SKM-1 (cell line): ENCODE results near the gene SLC17A5.

Experiments
- DNase-seq: peaks from one replicate; lab custom pipeline; 2025; ENCODE audit not compliant: unreplicated experiment; lab: John Stamatoyannopoulos, UW

The SLC17A5 gene

GRCh38 chr6:73667798-73668197 is 14.0 kb upstream of the SLC17A5 start:
- DNase-seq = no peak

GRCh38 chr6:73666393-73666792 is 12.6 kb upstream of the SLC17A5 start:
- DNase-seq = no peak

DNA sequence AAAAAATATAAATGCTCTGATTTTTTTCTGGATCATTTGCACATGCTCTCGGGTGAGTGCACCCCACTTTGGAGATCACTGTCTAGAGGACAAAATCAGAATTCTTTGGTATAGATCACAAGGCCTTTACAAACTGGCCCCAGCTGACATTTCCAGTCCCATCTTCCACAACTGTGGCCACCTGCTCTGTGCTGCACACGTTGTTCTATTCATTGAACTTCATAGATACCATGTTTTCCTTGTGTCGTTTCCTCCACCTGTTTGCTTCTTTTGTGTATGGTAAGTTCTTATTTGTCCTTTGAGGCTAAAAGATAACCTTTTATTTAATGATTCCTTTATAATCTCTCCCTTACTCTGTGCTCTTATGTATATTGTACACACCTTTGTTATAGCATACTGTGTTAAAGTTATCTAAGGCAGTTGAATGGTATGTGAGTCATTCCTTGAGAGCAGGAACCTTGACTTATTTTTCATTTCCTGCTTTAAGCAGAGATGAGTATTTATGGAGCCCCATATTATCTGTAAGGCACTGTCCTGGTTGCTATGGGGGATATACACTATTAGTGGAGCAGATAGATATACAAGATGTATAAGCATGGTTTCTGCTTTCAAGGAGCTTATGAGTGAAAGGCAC is 12.0 kb upstream of the SLC17A5 start:
- DNase-seq = no peak

DNA sequence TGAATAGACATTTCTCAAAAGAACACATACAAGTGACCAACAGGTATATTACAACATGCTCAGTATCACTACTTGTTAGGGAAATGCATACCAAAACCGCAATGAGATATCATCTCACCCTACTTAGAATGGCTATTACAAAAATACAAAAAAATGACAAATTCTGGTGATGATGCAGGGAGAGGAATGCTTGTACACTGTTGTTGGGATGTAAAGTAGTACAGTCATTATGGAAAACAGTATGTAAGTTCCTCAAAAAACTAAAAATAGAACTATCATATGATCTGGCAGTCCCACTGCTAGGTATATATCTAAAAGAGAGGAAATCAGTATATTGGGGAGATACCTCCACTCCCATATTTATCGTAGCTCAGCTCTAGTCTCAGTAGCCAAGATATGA is 10.9 kb upstream of the SLC17A5 start:
- DNase-seq = no peak

DNA sequence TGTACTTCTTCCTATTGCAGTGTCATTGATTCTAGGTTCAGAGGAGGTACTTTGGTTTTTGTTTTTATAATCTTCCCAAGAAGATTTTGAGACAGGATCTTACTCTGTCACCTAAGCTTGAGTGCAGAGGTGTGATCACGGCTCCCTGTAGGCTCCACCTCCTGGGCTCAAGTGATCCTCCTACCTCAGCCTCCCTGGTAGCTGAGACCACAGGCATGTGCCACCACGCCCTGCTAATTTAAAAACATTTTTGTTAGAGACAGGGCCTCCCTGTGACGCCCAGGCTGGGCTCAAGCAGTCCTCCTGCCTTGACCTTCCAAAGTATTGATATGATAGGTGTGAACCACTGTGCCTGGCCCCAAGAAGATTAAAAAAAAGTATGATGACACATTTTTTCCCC is 3.4 kb upstream of the SLC17A5 start:
- DNase-seq = no peak

- no peak for DNase-seq
Observed at GRCh38 chr6:73656531-73657145, 2.8 kb upstream of the SLC17A5 start.

DNA sequence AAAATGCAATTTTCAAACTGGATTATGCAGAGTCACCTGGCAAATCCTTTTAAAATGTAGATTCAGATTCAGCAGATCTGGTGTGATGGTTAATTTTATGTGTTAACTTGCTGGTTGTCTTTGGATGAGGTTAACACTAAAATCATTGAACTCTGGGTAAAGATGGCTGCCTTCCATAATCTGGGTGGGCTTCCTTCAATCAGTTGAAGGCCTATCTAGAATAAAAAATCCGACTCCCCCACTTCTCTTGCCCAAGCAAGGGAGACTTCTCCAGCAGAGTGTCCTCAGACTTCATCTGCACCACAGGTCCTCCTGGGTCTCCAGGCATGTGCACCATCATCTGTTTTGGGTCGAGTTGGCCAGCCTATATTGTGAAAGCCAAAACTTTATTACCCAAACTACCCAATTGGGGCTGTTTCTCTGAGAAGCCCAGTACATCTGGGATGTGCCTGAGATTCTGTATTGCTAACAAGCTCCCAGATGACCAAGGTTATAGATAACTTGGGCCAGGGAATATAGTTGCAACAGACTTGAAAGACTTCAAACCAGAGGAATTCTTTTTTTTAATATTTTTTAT is 1.6 kb upstream of the SLC17A5 start:
- DNase-seq = no peak

DNA sequence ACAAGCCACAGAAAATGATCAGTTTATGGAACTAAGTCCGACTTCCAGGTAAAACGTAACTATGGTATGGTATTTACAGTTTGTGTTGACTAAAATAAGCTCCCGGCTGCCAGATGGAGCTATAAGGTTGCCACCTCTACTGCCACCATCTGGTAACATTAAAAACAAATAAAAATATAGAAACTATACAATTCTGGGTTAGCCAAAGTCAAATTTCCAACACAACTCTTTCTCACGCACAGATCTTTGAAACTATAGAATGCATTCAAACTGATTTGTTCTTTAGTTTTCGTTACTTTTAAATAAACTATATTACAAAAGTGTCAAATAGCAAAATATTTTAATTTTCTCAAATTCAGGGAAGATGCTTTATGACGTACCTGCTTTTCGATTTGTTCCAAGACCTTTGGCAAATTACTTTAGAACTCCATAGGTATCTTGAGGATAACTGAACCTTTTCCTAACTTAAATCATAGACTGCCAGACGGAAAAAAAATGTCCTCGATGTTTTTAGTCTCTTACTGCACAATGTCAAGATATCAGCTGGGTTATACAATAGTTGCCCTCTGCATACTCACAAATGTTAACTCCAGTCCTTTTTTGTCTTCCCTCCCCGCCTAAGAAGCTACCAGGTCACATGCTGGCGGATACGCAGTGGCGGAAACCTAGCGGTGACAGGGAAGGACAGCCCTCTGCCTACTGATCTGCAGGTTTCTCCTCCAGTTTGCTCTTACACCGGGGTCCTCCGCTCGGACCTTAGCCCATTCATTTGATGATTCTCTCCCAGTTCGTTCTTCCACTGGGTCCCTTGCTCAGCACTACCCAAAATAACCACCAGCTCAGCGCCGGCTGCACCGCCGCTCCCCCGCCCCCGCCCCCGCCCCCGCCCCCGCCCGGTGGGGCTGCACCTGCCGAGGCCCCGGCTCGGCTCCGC is 888 bp downstream of the SLC17A5 start:
- DNase-seq = peak; percentile 60

DNA sequence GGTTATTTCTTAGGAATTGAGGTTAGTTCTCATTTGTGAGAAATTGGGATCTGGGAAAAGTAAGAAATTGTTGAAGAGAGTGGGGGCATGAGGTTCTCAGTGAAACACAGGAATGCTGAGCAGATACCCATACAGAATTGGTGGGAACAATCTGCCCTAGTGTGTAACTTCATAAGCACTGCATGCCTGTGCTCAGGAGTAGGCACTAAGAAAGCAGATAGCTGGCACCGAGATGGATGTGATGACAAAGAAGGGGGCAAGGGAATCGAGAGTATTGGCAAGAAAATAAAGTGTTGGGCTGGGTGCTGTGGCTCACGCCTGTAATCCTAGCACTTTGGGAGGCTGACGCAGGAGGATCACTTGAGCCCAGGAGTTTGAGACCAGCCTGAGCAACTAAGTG is 4.0 kb downstream of the SLC17A5 start:
- DNase-seq = no peak

DNA sequence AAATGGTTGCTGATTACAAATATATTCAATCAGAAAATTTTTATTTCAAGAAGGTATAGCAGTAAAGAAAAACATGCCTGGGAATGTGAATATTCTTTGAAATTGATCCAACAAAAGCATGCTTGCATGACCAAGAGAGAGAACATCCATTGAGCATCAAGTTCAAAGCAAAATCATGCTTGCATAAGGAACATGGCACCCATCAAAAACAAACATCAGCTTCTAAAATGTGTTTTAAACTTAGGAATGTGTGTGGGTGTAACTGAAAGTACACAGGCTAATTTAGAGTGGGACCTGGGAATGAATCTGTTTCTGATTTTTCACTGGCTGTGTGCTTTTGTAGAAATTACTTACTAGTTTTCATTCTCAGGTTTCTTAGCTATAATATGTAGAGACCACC is 5.6 kb downstream of the SLC17A5 start:
- no peak for DNase-seq

GRCh38 chr6:73644941-73645591 is 8.7 kb downstream of the SLC17A5 start:
- no peak for DNase-seq

DNA sequence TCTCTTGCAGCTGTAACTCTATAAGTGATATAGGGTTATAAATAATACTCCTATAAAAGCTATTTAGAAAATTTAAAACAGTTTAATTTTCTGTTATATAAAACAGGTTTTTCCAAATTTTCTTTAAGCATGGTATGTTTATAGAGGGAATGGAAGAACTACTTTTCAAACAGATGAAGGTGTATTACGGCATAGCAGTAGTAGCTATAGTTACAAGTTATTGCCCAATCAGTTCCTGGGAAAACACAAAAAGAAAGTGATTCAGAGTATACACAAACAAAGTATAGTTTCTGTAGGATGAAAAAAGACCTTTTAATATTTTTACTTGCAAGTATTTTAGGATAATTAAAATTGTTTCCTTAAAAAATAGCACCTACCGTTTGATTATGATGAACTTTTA is 9.8 kb downstream of the SLC17A5 start:
- DNase-seq = no peak

DNA sequence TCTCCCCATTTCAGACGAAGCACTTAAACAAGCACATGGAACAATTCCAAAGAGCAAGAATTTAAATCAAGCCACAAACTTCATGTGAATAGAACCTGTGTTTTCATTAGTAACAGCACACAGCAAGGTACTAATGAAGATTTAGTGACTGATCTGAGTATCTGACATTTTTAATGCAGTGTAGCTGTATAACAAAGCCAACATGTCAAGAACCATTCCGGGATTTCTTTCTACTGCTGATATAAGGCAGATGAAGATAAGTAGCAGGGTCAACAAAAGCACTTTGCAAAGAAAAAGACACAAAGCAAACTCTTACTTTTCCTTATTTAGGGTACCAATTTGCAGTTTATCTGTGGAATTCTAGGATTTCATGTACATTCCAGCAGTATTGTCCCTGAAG is 11.3 kb downstream of the SLC17A5 start:
- DNase-seq = no peak

DNA sequence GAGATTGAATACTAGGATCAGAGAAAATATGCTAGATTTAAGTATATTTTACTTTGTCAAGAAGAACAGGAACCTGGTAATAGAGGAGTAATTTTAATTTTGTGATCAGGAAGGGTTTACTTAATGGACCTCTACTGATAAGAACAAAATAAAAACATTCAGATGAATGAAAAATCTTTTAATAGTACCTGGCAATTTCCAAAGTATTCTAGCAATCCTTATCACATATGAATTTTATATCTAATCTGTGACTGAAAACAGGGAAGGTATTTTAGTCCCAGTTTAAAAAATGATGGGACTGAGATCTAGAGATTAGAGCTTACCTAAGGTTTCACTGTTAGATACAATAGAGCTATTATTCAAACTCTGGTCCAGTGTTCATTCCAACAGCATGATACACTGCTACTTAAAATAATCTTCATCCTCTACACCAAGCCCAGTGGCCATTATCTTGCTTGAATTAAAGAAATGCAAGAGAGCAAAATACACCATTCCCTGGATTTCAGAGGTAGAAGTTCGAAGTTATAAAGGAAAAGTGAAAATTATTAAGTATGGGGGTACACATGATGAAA is 13.5 kb downstream of the SLC17A5 start:
- DNase-seq = no peak

GRCh38 chr6:73639040-73639439 is 14.8 kb downstream of the SLC17A5 start:
- no peak for DNase-seq

DNA sequence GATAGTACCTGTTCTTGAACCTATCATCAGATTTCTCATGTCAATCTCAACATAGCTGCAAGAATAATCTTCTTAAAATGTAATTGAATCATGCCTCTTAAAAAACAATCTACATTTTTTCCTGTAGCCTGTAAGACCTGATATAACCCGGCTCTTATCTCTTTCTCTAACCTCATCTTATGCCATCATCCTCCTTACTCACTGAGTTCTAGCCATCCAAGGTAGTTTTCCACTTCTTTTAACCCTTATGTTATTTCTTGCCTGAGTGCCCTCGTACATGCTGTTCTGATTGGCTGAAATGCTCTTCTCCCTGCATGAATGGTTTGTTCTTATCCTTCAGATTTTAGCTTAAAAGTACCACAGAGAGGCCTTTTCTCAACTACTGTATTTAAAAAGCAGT is 16.4 kb downstream of the SLC17A5 start:
- no peak for DNase-seq

DNA sequence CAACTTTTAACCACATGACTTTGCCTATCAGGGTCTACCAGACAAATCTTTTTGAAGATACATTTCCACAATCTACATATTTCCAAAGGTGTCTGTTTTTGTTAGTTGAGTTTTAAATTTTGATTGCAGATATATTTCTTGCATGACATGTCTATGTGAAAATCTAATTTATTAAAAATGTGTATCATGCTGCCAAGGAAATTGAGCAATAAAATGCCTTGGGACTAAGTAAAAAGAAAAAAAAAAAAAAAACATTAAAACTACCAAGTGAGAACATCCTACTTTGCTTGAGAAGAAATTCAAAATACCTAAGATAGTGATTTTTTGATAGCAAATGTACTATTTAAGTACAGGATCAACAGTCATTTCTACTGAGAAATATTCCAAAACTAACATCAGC is 17.7 kb downstream of the SLC17A5 start:
- DNase-seq = no peak

GRCh38 chr6:73632346-73632745 is 21.4 kb downstream of the SLC17A5 start:
- DNase-seq = no peak

DNA sequence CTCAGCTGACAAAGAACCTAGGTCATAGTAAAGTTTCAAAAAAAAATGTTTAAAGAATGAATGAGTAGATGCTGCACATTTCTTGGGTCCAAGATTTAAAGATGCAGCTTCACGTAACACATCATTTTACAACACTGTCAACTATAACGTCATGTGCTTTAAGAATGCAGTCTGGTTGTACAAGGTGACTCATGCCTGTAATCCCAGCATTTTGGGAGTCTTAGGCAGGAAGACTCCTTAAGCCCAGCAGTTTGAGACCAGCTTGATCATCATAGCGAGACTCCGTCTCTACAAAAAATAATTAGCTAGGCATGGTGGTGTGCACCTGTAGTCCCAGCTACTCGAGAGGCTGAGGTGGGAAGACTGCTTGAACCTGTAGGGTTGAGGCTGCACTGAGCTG is 21.9 kb downstream of the SLC17A5 start:
- no peak for DNase-seq

DNA sequence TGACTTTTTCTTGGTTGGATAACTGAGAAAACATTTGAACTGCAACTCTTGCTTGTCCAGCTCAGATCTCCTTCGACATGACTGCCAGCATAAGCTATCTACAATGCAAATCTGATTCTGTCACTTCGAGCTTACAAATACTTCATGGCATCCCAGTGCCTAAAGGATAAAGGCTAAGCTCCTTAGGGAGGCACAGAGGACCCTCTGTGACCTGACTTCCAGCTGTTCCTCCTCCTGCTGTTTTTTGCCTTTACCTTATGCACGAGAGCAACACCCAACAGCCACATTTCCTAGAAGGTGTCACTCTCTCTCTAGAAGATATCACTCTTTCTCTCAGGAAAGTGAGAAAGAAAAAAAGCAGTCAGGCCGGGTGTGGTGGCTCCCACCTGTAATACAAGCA is 23.4 kb downstream of the SLC17A5 start:
- DNase-seq = no peak

DNA sequence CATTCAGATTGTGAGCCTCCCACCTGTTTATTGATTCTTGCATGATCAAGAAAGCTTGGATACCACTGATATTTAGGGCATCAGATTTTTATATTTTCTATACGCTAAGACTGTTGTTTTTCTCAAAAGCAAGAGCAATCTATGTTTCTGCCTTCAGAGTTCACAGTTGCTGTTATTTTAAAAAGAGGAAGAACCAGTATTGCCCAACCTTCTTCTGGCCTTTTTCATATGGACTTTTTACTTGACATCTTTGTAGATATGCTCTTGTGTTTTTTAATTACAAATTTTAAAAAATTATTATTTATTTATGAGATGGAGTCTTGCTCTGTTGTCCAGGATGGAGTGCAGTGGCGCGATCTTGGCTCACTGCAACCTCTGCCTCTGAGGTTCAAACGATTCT is 28.9 kb downstream of the SLC17A5 start:
- peak; percentile 82 for DNase-seq
